Upper lobe of left lung (tissue), 6 donors: ENCODE measurements around the gene RCSD1. TPM values are rescaled to one million over a fixed set of nuclear protein-coding genes. Genes with fewer than 3 reads are reported as not detected.

Experiments
- ATAC-seq, 2 donors: fragments of 200-7000 bp; cut with Tn5 transposase; one replicate each; pipeline ENCODE4 v1.9.1; 2022; ENCODE audit warnings: mild to moderate bottlenecking in 2 of 2, moderate library complexity in 2 of 2; ENCODE audit not compliant: low FRiP score in 2 of 2
- DNase-seq, 2 donors: peaks; one replicate each; pipeline ENCODE4 v3.0.0-alpha.2; 2019 to 2020
- H3K27ac ChIP-seq, 4 donors: fragments of 200-600 bp; sonication (generic); one replicate each; pipeline ENCODE4 v1.5.1; 2016 to 2019
- H3K27me3 ChIP-seq, 4 donors: fragments of 200-600 bp; sonication (generic); one replicate each; pipeline ENCODE4 v1.5.1; 2017 to 2019
- H3K36me3 ChIP-seq, 4 donors: fragments of 200-600 bp; sonication (generic); one replicate each; pipeline ENCODE4 v1.5.1; 2016 to 2019
- H3K4me1 ChIP-seq, 4 donors: fragments of 200-600 bp; sonication (generic); one replicate each; pipeline ENCODE4 v1.5.1; 2018 to 2019
- H3K4me3 ChIP-seq, 4 donors: fragments of 200-600 bp; sonication (generic); one replicate each; pipeline ENCODE4 v1.5.1; 2017 to 2019; ENCODE audit warnings: mild to moderate bottlenecking in 2 of 4, moderate library complexity in 1 of 4
- H3K9me3 ChIP-seq, 4 donors: fragments of 200-600 bp; sonication (generic); one replicate each; pipeline ENCODE4 v1.5.1; 2018 to 2019
- CTCF ChIP-seq, 6 experiments: fragments of 450-650 bp in 4 of 6; fragments of 200-600 bp in 2 of 6; sonication (generic) in 2 of 6; IDR thresholded peaks; one replicate each; pipeline ENCODE4 v1.5.1; 2016 to 2019; ENCODE audit warnings: antibody characterized with exemption in 6 of 6
- EP300 ChIP-seq, 4 donors: sonication (generic); formaldehyde crosslinking; IDR thresholded peaks; one replicate each; pipeline ENCODE4 v1.5.1; 2017; ENCODE audit warnings: antibody characterized with exemption in 4 of 4, control low read depth in 2 of 4
- POLR2A ChIP-seq, 4 donors: fragments of 450-650 bp; IDR thresholded peaks; one replicate each; pipeline ENCODE4 v1.5.1; 2016 to 2017; ENCODE audit warnings: antibody characterized with exemption in 4 of 4, mild to moderate bottlenecking in 2 of 4
- POLR2AphosphoS5 ChIP-seq, 2 donors: sonication (generic); formaldehyde crosslinking; IDR thresholded peaks; one replicate each; pipeline ENCODE4 v1.5.1; 2017; ENCODE audit warnings: antibody characterized with exemption in 2 of 2
- WGBS, 2 donors: methylation state at CpG; one replicate each; pipeline ENCODE4 v1.1.5; 2017 to 2018; 5-methylcytosine and 5-hydroxymethylcytosine counted together
- total RNA-seq, 6 donors: library from RNA; depleted of rRNA in 4 of 6; stranded (reverse); fragments of >200 nt in 4 of 6; gene quantifications; one replicate each; pipeline versions ENCODE4 v1.1.0 to v1.2.1, GENCODE V29; 2016 to 2021
- donor health status: DM: no; HTN: no; CAD: no; lungs with moderate emphysema.
- donor health status: DM: no; HTN: yes; CAD: no; lungs with severe emphysema.

RCSD1 gene
- total RNA-seq, 6 donors from 2014 or later, result 10.7 to 27.2 (median 18.1) TPM

DNA sequence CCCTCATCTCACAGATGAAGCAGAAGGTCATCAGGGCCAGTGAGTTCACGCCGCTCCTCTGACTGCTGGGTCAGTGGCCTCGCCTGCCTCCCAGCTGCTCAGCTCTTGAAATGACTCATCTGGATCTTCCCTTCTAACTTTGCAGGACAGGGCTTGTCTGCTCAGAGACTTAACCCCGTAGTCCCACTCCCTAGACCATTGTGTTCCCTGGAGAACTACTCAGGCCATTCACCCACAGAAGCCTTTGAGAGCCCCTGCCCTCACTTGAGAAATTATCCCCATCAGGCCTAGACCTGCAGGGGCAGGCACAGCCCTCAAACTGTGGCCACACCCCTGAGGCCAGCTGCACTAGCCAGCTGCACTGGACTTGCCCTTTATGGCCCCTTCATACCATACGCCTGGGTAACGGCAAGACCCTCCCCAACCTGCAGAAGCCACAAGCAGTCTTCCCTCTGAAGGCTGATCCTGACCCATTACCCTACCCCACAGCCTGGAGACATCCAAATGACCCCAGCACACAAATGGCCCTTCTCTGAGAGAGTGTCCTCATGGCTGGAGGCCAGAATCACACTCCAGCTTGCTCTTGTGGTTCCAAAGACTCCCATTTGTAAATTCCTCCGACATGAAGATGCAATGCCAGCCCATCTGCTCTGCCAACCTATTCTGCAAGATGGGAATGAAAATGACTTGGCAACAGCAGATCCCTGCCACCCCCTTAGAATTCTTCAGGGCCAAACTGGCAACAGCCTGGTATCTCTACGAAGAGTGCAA is 33.2 kb downstream of the RCSD1 start:
- DNase-seq (no peak), ATAC-seq (peak in 1 of 2 donors; percentile 78)
- H3K36me3 ChIP-seq, result no peaks in the 10 kb centered on the region
- H3K4me1 ChIP-seq, result peaks cover 39 to 53% (median 48%) of the 10 kb centered on the region in 4 donors
- H3K4me3 ChIP-seq, result no peak overlapping the region
- no peak overlapping the region for H3K27ac ChIP-seq
- H3K9me3 ChIP-seq, result no peaks in the 10 kb centered on the region
- WGBS, 2 donors, result 71 to 87% methylated on average over 5 to 8 of the region's 8 CpGs
- no peak for TF ChIP-seq CTCF (IDR thresholded peaks at IDR 0.05)
- no peaks in the 10 kb centered on the region for H3K27me3 ChIP-seq

DNA sequence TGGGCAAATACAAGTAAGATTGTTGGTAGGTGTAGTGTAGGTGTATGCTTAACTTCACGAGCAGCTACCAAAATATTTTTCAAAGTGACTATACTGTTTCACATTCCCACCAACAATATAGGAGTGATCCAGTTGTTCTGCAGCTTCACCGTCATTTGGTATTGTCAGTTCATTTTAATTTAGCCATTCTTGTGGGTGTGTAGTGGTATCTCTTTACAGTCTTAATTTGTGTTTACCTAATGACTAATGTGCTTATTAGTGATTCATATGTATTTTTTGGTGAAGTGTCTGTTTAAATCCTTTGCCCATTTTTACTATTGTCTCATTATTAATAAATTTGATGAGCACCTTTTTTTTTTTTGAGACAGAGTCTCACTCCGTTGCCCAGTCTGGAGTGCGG is 35.4 kb downstream of the RCSD1 start:
- no peak for ATAC-seq
- Histone ChIP-seq H3K27ac (no peak overlapping the region), H3K27me3 (no peaks in the 10 kb centered on the region), H3K36me3 (no peaks in the 10 kb centered on the region), H3K4me3 (no peak overlapping the region), H3K4me1 (peaks cover 33 to 49% (median 47%) of the 10 kb centered on the region in 4 donors), H3K9me3 (no peaks in the 10 kb centered on the region)
- WGBS, 2 donors, result 95% methylated on average over 4 of the region's 4 CpGs
- no peak for DNase-seq
- TF ChIP-seq EP300 (IDR thresholded peaks at IDR 0.05) (no peak), POLR2AphosphoS5 (IDR thresholded peaks at IDR 0.05) (no peak), CTCF (IDR thresholded peaks at IDR 0.05) (no peak), POLR2A (IDR thresholded peaks at IDR 0.05) (no peak)

DNA sequence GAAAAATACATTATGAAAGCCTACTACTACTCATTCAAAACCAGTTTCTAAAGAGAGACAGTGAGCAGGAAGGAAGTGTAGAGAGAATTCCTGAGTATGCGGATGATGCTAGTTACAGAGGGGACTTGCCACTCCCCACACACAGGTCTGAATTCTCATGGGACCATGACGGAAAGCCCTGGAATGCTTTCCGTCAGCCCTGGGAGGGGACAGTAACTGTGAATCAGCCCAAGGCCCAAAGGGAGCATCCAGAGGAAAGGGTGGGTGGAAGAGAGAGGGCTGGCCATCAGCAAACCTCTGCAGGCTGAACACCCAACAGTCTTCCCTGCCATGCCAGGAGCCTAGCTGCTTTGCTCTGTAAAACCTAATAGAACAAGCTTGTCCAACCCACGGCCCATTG is 36.4 kb downstream of the RCSD1 start:
- 72 to 86% methylated on average over 4 of the region's 4 CpGs for WGBS, 2 donors
- no peak for DNase-seq
- peak in 1 of 2 donors; percentile 42 for ATAC-seq
- Histone ChIP-seq H3K27ac (no peak overlapping the region), H3K9me3 (no peaks in the 10 kb centered on the region), H3K4me1 (peaks cover 26 to 44% (median 43%) of the 10 kb centered on the region in 4 donors), H3K36me3 (no peaks in the 10 kb centered on the region), H3K27me3 (no peaks in the 10 kb centered on the region), H3K4me3 (no peak overlapping the region)
- TF ChIP-seq CTCF (IDR thresholded peaks at IDR 0.05) (no peak), EP300 (IDR thresholded peaks at IDR 0.05) (no peak), POLR2A (IDR thresholded peaks at IDR 0.05) (no peak), POLR2AphosphoS5 (IDR thresholded peaks at IDR 0.05) (no peak)

DNA sequence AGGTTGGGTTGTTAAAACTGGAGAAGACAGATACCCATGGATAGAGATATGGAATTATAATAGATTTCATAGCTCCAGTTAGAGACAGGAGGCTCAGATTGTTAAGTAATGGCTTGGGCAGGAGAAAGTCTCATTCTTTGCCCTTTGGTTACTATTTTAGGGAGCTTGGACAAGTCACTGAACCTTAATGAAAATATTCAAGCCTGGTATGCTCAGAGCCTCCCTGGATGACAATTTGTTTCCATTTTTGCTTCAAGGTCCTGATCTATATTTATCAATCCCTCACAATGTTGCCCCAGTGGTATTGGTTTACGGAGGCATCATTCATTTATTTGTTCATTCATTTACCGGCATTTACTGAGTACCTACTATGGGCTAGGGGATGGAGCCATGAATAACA is 37.5 kb downstream of the RCSD1 start:
- H3K4me1 ChIP-seq, result peaks cover 15 to 41% (median 38%) of the 10 kb centered on the region in 4 donors
- TF ChIP-seq EP300 (IDR thresholded peaks at IDR 0.05) (no peak), CTCF (IDR thresholded peaks at IDR 0.05) (no peak), POLR2A (IDR thresholded peaks at IDR 0.05) (no peak), POLR2AphosphoS5 (IDR thresholded peaks at IDR 0.05) (no peak)
- DNase-seq (no peak), ATAC-seq (no peak)
- no peaks in the 10 kb centered on the region for H3K9me3 ChIP-seq
- H3K27ac ChIP-seq, result no peak overlapping the region
- no peak overlapping the region for H3K4me3 ChIP-seq
- WGBS, 2 donors, result 96 to 100% methylated on average over 2 of the region's 2 CpGs
- H3K36me3 ChIP-seq, result no peaks in the 10 kb centered on the region
- no peaks in the 10 kb centered on the region for H3K27me3 ChIP-seq

- Histone ChIP-seq H3K27ac (no peak overlapping the region), H3K4me3 (no peak overlapping the region), H3K9me3 (no peaks in the 10 kb centered on the region), H3K4me1 (peaks cover 11 to 38% (median 33%) of the 10 kb centered on the region in 4 donors), H3K27me3 (no peaks in the 10 kb centered on the region), H3K36me3 (no peaks in the 10 kb centered on the region)
- no peak for ATAC-seq
- DNase-seq, result no peak
- WGBS, 2 donors, result 84 to 86% methylated on average over 6 of the region's 6 CpGs
- no peak for TF ChIP-seq POLR2A (IDR thresholded peaks at IDR 0.05)
- TF ChIP-seq POLR2AphosphoS5 (IDR thresholded peaks at IDR 0.05), result no peak
- no peak for TF ChIP-seq EP300 (IDR thresholded peaks at IDR 0.05)
- TF ChIP-seq CTCF (IDR thresholded peaks at IDR 0.05), result no peak
These were observed 38.1 kb downstream of the RCSD1 start for GRCh38 chr1:167668108-167668507.
